Subcutaneous abdominal adipose tissue (tissue), 5 donors: Measurements from ENCODE around the gene LAMA2.

Source experiments
- H3K27ac ChIP-seq: one replicate; pipeline ENCODE4 v1.7.0; 2013; ENCODE audit warnings: low read depth, mild to moderate bottlenecking, inconsistent platforms, low read length, moderate library complexity
- H3K27me3 ChIP-seq, 5 donors: one replicate each; pipeline ENCODE4 v1.7.0; 2013; ENCODE audit warnings: low read length in 5 of 5, inconsistent platforms in 1 of 5; ENCODE audit not compliant: control insufficient read depth in 5 of 5, insufficient read depth in 4 of 5
- H3K36me3 ChIP-seq, 5 donors: one replicate each; pipeline ENCODE4 v1.7.0; 2013; ENCODE audit warnings: low read length in 5 of 5; ENCODE audit not compliant: control insufficient read depth in 5 of 5, insufficient read depth in 5 of 5
- H3K4me1 ChIP-seq, 5 donors: one replicate each; pipeline ENCODE4 v1.7.0; 2013; ENCODE audit warnings: low read length in 5 of 5, mild to moderate bottlenecking in 3 of 5, moderate library complexity in 1 of 5; ENCODE audit not compliant: control insufficient read depth in 5 of 5, insufficient read depth in 5 of 5
- H3K4me3 ChIP-seq, 5 donors: one replicate each; pipeline ENCODE4 v1.7.0; 2013; ENCODE audit warnings: low read length in 5 of 5, low read depth in 1 of 5
- H3K9ac ChIP-seq, 5 donors: one replicate each; pipeline ENCODE4 v1.7.0; 2013; ENCODE audit warnings: low read length in 5 of 5, mild to moderate bottlenecking in 4 of 5, moderate library complexity in 3 of 5
- H3K9me3 ChIP-seq, 5 donors: one replicate each; pipeline ENCODE4 v1.7.0; 2013; ENCODE audit warnings: low read length in 5 of 5; ENCODE audit not compliant: control insufficient read depth in 5 of 5
- donor health status: healthy.
- donor health status: healthy.
- donor health status: healthy.
- donor health status: healthy.
- donor health status: healthy.

Gene LAMA2

DNA sequence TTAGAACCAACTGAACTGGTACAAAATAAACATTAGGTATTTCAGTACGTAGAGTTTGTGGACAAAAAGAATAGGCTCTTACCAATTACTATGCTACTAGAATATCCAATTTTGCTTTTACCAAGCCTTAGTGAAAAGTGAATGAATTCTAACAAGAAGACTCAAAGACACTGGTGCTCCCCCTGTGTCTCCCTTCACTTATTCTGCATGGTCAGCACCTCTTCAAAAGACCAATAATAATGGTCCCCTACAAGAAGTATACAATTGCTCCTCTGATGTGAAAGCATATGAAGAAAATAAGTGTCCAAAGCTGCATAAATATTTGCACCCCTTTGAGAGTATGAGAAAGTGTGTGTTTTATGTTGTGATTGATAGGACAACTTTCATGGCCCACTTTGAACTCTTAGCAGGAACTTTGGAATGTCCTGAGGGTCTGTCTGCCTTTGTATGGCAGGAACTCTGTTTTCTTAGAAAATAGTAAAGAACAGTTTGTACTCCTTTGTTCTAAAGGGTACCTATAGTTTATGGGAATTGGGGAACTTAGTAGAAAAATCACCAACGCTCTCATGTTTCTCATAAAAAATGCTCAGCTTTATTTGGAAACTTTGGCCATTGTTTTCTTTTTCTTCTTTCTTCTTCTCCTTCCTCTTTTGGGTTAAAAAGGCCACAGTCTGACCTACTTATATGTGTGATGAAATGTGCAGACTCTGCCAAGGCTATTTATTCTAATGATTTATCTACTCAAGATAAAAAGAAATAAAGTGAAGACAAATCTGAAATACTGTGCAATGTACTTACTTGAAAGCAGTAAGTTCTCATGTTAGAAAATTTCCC is 352.4 kb downstream of the LAMA2 start:
- H3K27me3 ChIP-seq = no peaks in the 10 kb centered on the region
- H3K9ac ChIP-seq = peak overlapping the region in 1 of 5 donors; percentile 40
- no peaks in the 10 kb centered on the region for H3K9me3 ChIP-seq
- H3K4me1 ChIP-seq = peaks cover 0 to 12% (median 0%) of the 10 kb centered on the region in 5 donors
- H3K27ac ChIP-seq = no peak overlapping the region
- H3K4me3 ChIP-seq = no peak overlapping the region
- no peaks in the 10 kb centered on the region for H3K36me3 ChIP-seq

DNA sequence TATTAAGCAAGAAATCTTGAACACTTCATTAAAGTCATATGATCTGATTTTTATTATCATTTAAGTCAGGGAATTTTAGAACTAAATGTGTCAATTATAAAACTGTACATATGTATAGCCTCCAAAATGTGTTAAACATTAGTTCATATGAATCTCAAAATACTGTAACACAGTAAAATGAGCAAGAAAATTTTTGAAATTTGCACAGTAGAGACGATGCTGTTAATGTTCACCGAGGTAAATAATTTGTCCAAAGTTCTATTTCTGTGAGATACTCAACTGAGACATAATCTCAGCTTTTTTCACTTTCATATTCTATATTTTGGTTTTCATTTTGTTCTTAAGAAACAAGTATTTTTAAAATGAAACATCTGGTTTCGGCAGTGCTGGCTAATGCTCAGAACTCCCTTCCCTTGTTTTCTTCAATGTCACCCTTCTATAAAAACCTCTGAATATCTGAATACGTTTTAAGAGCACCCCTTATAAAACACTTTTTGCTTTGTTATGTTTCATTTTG is 353.1 kb downstream of the LAMA2 start:
- Histone ChIP-seq H3K9ac (peak overlapping the region in 1 of 5 donors; percentile 40), H3K36me3 (no peaks in the 10 kb centered on the region), H3K9me3 (no peaks in the 10 kb centered on the region), H3K27me3 (no peaks in the 10 kb centered on the region), H3K4me3 (peak overlapping the region in 1 of 5 donors; percentile 18), H3K4me1 (peaks cover 0 to 12% (median 0%) of the 10 kb centered on the region in 5 donors), H3K27ac (no peak overlapping the region)

DNA sequence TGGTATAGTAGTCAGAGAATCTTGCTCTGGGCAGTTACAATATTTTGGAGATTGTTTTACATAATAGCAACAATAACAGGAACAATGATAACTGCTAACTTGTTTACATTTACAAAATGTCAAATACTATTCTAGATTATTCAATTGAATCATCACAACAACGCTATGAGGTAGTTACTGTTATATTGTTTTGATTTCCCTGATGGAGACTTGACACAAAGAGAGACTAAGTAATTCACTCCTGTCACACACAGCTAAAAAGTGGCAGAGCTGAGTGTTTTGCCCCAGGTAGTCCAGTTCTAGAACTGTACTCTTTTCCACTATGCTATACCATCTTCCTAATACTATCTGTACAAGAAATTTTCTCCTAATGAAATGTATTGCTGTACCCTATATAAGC is 356.1 kb downstream of the LAMA2 start:
- H3K27me3 ChIP-seq = no peaks in the 10 kb centered on the region
- H3K4me3 ChIP-seq = no peak overlapping the region
- no peaks in the 10 kb centered on the region for H3K9me3 ChIP-seq
- H3K4me1 ChIP-seq = peaks cover 0 to 12% (median 0%) of the 10 kb centered on the region in 5 donors
- no peaks in the 10 kb centered on the region for H3K36me3 ChIP-seq
- H3K9ac ChIP-seq = no peak overlapping the region
- no peak overlapping the region for H3K27ac ChIP-seq

- Histone ChIP-seq H3K9ac (no peak overlapping the region), H3K4me3 (no peak overlapping the region), H3K27ac (no peak overlapping the region), H3K4me1 (peaks cover 0 to 12% (median 0%) of the 10 kb centered on the region in 5 donors), H3K27me3 (no peaks in the 10 kb centered on the region), H3K36me3 (no peaks in the 10 kb centered on the region), H3K9me3 (no peaks in the 10 kb centered on the region)
These were observed 357.0 kb downstream of the LAMA2 start for GRCh38 chr6:129239825-129240491.

DNA sequence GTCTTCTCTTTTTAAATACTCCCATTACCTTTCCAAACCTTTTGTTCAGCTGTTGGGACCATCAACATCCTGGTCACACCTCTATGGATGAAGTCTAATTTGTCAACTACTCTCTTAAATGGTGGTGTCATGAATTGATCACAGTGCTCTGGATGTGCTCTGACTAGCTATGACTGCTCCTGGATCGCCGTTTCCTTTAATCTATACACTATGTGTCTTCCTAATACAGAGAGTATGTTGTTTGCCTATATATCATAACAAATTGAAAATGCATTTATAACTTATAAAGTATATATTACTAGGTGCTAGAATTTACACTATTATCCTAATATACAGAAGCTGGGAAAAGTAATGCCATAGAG is 357.5 kb downstream of the LAMA2 start:
- Histone ChIP-seq H3K36me3 (no peaks in the 10 kb centered on the region), H3K4me1 (peaks cover 0 to 10% (median 0%) of the 10 kb centered on the region in 5 donors), H3K4me3 (no peak overlapping the region), H3K9ac (no peak overlapping the region), H3K9me3 (no peaks in the 10 kb centered on the region), H3K27ac (no peak overlapping the region), H3K27me3 (no peaks in the 10 kb centered on the region)

DNA sequence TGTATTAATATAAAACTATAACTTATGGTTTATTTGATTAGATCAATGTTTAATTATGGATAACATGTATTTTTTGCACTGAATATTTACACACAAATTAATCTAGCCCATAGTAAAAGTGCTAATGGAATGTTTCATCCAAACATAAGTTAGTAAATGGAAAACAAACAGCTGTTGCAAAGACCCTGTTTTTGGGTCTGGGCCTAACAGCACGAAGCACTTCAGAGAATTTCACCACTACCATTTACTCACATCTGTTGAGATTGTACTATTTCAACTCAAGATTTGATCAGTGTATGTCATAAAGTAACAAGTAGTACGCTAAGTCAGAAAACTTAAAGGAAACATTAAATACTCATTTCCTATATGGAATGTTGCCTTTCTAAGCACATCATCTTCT is 359.6 kb downstream of the LAMA2 start:
- Histone ChIP-seq H3K27me3 (no peaks in the 10 kb centered on the region), H3K9ac (no peak overlapping the region), H3K4me3 (no peak overlapping the region), H3K27ac (no peak overlapping the region), H3K36me3 (peaks cover 0 to 3% (median 0%) of the 10 kb centered on the region in 5 donors), H3K4me1 (no peaks in the 10 kb centered on the region), H3K9me3 (no peaks in the 10 kb centered on the region)

DNA sequence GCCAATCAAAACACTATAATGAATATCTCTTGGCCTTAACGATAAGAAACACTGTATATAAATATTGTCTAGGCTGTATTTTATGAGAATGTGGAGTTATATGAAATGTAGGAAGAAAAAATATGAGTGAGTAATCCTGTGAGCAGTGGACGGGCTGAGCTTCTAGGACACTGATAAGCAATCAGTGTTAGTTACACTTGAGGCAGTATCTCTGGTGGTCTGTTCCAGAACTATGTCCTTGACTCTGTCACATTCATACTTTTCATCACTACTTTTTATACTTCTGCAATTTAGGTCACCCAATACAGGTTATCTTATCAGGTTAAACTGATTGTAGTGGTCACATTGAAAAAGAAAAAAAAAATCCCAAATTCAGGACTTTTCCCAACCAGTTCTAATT is 360.4 kb downstream of the LAMA2 start:
- peaks cover 0 to 3% (median 0%) of the 10 kb centered on the region in 5 donors for H3K36me3 ChIP-seq
- H3K4me3 ChIP-seq = no peak overlapping the region
- H3K9me3 ChIP-seq = no peaks in the 10 kb centered on the region
- H3K27ac ChIP-seq = no peak overlapping the region
- no peak overlapping the region for H3K9ac ChIP-seq
- no peaks in the 10 kb centered on the region for H3K27me3 ChIP-seq
- no peaks in the 10 kb centered on the region for H3K4me1 ChIP-seq

- H3K9me3 ChIP-seq = no peaks in the 10 kb centered on the region
- H3K27me3 ChIP-seq = no peaks in the 10 kb centered on the region
- no peak overlapping the region for H3K9ac ChIP-seq
- peaks cover 0 to 3% (median 0%) of the 10 kb centered on the region in 5 donors for H3K36me3 ChIP-seq
- H3K27ac ChIP-seq = no peak overlapping the region
- no peak overlapping the region for H3K4me3 ChIP-seq
- H3K4me1 ChIP-seq = peaks cover 0 to 3% (median 2%) of the 10 kb centered on the region in 5 donors
These were observed 366.0 kb downstream of the LAMA2 start for GRCh38 chr6:129248946-129249345.

DNA sequence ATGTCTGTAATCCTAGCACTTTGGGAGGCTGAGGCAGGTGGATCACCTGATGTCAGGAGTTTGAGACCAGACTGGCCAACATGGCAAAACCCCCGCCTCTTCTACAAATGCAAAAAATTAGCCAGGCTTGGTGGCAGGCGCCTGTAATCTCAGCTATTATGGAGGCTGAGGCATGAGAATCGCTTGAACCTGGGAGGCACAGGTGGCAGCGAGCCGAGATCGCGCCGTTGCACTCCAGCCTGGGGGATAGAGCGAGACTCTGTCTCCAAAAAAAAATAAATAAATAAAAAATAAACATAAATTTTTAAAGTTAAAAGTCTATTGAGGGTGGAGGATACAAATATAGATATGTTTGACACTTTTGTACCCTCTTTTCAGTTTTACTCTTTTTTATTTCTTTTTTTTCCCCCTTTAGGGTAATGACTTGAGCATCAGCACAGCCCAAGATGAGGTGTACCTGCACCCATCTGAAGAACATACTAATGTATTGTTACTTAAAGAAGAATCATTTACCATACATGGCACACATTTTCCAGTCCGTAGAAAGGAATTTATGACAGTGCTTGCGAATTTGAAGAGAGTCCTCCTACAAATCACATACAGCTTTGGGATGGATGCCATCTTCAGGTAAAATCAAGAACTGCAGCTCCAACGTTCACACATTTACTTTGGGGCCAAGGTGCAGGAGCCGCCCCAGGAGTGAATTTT is 368.9 kb downstream of the LAMA2 start:
- no peak overlapping the region for H3K4me3 ChIP-seq
- no peak overlapping the region for H3K9ac ChIP-seq
- peaks cover 0 to 3% (median 2%) of the 10 kb centered on the region in 5 donors for H3K4me1 ChIP-seq
- no peaks in the 10 kb centered on the region for H3K9me3 ChIP-seq
- H3K27ac ChIP-seq = no peak overlapping the region
- no peaks in the 10 kb centered on the region for H3K27me3 ChIP-seq
- no peaks in the 10 kb centered on the region for H3K36me3 ChIP-seq
